HG03135 (cell line): ENCODE results near the gene OTOP1.
"Not testable (repeated sequence)": the region's sequence is repeated elsewhere in the genome, so short reads cannot be mapped to it uniquely, and the experiment has no call there.

Experiments used
- ATAC-seq: cut with Tn5 transposase; IDR thresholded peaks from one replicate; pipeline ENCODE4 v1.9.1; 2021; ENCODE audit warnings: mild to moderate bottlenecking, moderate library complexity; ENCODE audit not compliant: unreplicated experiment

Gene OTOP1

DNA sequence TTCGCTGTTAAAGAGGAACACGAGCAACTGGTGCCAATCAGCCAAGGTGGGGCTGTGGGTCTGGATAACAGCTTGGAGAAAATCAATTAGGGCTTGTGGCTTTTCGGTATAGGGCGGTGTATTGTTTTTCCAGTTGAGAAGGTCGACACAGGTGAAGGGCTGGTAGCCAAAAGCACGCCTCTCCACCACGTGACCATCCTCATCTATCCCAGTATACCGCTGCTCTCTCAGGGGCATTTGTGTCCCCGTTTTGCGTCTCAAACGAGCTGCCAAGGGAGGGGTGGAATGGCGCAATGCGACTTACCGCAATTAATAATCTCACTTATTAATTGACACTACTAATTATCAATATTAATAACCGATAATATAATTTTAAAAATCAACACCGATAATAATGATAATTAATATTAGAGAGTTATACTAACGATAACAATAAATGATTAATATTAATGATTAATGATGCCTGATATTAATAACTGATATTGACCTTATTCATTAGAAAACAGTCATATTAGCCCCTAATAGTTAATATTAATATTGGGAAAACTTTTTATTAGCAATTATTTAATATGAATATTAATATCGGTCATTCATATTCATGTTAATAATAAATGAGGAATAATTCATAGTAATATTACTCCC, 62.1 kb downstream of the OTOP1 start:
- not testable (repeated sequence) for ATAC-seq

DNA sequence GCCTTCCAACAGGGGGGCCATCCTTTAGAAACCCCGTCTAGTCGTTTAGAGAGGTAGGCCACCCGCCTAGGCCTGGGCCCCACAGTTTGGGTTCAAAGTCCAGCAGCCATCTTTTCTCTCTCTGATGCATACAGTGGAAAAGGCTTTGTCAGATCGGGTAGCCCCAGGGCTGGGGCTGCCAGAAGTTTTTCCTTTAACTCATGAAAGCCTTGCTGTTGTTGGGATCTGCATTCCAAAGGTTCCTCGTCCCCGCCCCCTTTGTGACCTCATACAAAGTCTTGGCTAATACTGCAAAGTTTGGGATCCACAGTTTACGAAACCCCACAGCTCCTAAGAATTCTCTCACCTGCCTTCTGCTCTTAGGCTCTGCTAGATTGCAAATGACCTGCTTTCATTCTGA, 64.5 kb downstream of the OTOP1 start:
- ATAC-seq: not testable (repeated sequence)

DNA sequence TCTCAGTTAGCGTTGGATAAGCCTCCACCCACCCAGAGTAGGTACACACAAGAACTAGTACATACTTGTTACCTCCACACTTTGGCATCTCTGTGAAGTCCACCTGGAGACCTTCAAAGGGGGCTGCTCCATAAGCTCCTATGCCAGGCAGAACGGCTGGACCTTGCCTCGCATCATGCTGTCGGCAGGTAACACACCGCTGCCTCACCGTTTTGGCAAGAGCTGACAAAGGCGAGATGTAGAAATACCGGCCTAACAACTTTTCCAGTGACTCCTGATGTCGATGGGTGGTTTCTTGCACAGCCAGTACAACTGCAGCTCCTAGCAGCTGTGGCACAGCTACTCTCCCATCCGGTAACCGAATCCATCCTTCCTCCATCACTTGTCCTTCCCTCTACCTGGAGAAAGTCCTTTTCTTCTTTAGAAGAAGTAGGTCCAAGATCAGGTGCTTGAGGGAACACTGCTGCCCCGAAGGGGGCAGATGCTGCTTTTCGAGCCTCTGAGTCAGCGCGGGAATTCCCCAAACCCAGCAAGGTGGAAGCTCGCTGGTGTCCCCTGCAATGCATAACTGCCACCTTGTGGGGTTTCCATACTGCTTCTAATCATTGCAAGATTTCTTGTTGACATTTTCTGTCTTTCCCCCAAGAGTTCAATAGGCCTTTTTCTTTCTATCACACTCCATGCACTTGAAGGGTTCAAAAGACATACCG, 65.6 kb downstream of the OTOP1 start:
- not testable (repeated sequence) for ATAC-seq

DNA sequence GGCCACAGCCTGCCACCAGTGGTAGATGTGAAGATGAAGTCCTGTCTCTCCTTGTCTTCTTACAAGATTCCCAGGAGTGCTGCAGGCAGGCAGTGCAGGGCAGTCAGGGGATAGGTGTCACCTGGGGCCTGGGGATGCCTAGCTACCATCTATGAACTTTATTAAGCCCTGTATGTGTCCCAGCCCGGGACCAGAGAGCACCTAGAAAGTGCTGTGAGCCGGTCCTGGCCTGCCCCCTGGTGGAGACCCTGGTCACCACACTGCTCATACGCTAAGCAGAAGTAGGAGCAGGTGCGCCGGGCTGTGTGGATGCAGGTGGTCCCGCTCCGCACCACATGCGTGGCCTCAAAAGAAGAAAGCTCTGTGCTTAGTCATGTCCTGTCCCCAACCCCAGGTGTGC, 81.1 kb downstream of the OTOP1 start:
- not testable (repeated sequence) for ATAC-seq

DNA sequence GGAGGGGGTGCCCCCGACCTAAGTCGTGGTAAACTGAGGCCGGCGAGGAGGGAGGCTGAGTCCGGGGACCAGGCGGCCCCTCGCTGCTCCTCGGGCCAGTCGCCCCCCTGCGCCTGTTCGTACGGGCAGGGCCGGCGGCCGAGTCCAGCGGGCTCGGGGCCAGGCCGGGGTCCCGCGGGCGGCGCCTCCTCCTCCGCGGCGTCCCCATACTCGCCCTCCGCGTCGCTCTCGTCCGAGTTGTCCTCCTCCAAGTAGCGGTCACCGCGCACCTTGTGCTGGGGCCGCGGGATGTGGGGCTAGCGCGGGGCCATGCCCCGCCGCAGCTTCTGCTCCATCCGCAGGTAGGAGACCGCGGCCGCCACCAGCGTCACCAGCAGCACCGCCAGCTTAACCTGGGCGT, 83.4 kb downstream of the OTOP1 start:
- ATAC-seq: not testable (repeated sequence)

DNA sequence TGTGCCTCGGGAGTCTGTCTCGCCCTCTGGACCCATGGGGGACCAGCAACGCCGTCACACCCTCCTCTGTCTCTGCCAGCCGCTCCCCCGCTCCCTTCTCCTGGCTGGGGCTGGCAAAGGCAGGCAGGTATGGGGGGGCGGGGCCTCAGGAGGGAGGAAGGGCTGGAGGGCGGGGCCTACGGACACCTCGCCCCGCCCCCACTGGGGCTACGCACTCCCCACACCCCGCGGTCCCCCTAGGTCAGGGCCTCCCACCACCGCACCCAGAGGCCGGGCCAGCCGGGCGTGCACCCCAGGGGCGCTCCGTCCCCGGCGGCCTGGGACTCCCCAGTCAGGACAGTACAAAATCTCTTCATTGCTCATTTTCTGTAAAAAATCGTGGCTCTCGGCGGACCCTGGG, 84.0 kb downstream of the OTOP1 start:
- ATAC-seq: not testable (repeated sequence)

DNA sequence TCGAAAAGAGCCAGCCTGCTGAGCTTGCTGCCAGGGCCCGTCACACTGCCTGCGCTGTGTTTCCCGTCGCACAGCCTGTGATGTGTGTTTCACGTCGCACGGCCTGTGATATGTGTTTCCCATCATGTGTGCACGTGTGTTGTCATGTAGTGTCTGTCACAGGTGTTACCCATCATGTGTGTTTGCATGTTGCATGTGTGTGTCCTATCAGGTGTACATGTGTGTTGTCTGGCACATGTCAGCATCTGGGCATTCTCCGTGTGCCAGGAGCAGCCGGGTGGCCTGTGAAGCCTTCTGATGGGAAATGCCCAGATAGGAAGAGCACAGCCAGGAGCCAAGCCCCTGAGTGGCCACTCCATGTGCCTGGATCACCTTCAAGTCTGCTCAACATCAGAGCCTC, 85.5 kb downstream of the OTOP1 start:
- not testable (repeated sequence) for ATAC-seq
